Urinary bladder (tissue), 4 donors: Measurements from ENCODE around the gene DIRAS2. TPM values are rescaled to one million over a fixed set of nuclear protein-coding genes. Genes with fewer than 3 reads are reported as not detected.

Experiments
- DNase-seq: peaks from one replicate; pipeline ENCODE4 v3.0.0-alpha.2; 2015; ENCODE audit errors: extremely low spot score
- H3K27ac ChIP-seq: one replicate; pipeline ENCODE4 v1.5.1; 2013; ENCODE audit warnings: low read depth, mild to moderate bottlenecking, moderate library complexity
- H3K36me3 ChIP-seq: one replicate; pipeline ENCODE4 v1.6.1; 2013; ENCODE audit warnings: mild to moderate bottlenecking, moderate library complexity; ENCODE audit not compliant: insufficient read depth
- H3K4me1 ChIP-seq: one replicate; pipeline ENCODE4 v1.6.1; 2013; ENCODE audit warnings: mild to moderate bottlenecking, moderate library complexity; ENCODE audit not compliant: insufficient read depth
- H3K4me3 ChIP-seq: one replicate; pipeline ENCODE4 v1.5.1; 2013; ENCODE audit warnings: low read depth, low read length
- WGBS: extraction: QIAGEN DNeasy Blood & Tissue Kit; methylation state at CpG from one replicate; pipeline ENCODE4 v1.1.7; 2013; 5-methylcytosine and 5-hydroxymethylcytosine counted together
- polyA plus RNA-seq: library from polyadenylated mRNA; stranded (reverse); fragments of 200-250 nt; gene quantifications from one replicate; pipeline ENCODE4 v1.2.3, GENCODE V29; 2013
- total RNA-seq: library from RNA; depleted of rRNA; stranded (reverse); fragments of >200 nt; gene quantifications from one replicate; pipeline ENCODE4 v1.2.3, GENCODE V29; 2014
- donor health status: healthy with polysubstance abuse.
- donor health status: healthy.

The DIRAS2 gene
- total and polyA plus RNA-seq, 2 donors, result 0.05 to 2.2 TPM

GRCh38 chr9:90598191-90598590, 44.4 kb downstream of the DIRAS2 start:
- WGBS, result 89% methylated on average over 5 of the region's 5 CpGs
- no peak for DNase-seq
- Histone ChIP-seq H3K36me3 (no peaks in the 10 kb centered on the region), H3K4me3 (no peak overlapping the region), H3K27ac (no peak overlapping the region), H3K4me1 (no peaks in the 10 kb centered on the region)

- no peaks in the 10 kb centered on the region for H3K4me1 ChIP-seq
- no peak overlapping the region for H3K27ac ChIP-seq
Observed at GRCh38 chr9:90593646-90594045, 49.0 kb downstream of the DIRAS2 start.

GRCh38 chr9:90580576-90580975, 62.0 kb downstream of the DIRAS2 start:
- 61% methylated on average over 2 of the region's 2 CpGs for WGBS
- no peak overlapping the region for H3K4me3 ChIP-seq
- H3K4me1 ChIP-seq, result no peaks in the 10 kb centered on the region
- no peak for DNase-seq
- no peak overlapping the region for H3K27ac ChIP-seq
- no peaks in the 10 kb centered on the region for H3K36me3 ChIP-seq

More at GRCh38 chr9:90593646-90594045, 49.0 kb downstream of the DIRAS2 start:
- WGBS, result 69% methylated on average over 2 of the region's 2 CpGs
- H3K36me3 ChIP-seq, result no peaks in the 10 kb centered on the region
- H3K4me3 ChIP-seq, result no peak overlapping the region
- DNase-seq, result no peak

- no peak for DNase-seq
- 87% methylated on average over 2 of the region's 2 CpGs for WGBS
- Histone ChIP-seq H3K36me3 (no peaks in the 10 kb centered on the region), H3K27ac (no peak overlapping the region), H3K4me1 (no peaks in the 10 kb centered on the region), H3K4me3 (no peak overlapping the region)
Observed at GRCh38 chr9:90579181-90579580, 63.4 kb downstream of the DIRAS2 start.

- Histone ChIP-seq H3K4me1 (no peaks in the 10 kb centered on the region), H3K4me3 (no peak overlapping the region), H3K36me3 (no peaks in the 10 kb centered on the region), H3K27ac (no peak overlapping the region)
- DNase-seq, result no peak
- 62% methylated on average over 3 of the region's 3 CpGs for WGBS
Observed at GRCh38 chr9:90578126-90578815, 64.4 kb downstream of the DIRAS2 start.

- no peaks in the 10 kb centered on the region for H3K36me3 ChIP-seq
- no peak for DNase-seq
- WGBS, result 47% methylated on average over 1 of the region's 1 CpG
- H3K4me1 ChIP-seq, result no peaks in the 10 kb centered on the region
- H3K4me3 ChIP-seq, result no peak overlapping the region
- H3K27ac ChIP-seq, result no peak overlapping the region
Observed at GRCh38 chr9:90569511-90569910, 73.1 kb downstream of the DIRAS2 start.

- DNase-seq, result no peak
- Histone ChIP-seq H3K36me3 (no peaks in the 10 kb centered on the region), H3K27ac (no peak overlapping the region), H3K4me3 (no peak overlapping the region), H3K4me1 (no peaks in the 10 kb centered on the region)
- whole genome bisulfite sequencing, result 73% methylated on average over 3 of the region's 3 CpGs
Observed at GRCh38 chr9:90568667-90569066, 74.0 kb downstream of the DIRAS2 start.

- WGBS, result 82% methylated on average over 4 of the region's 4 CpGs
- DNase-seq, result no peak
Observed at GRCh38 chr9:90562229-90562628, 80.4 kb downstream of the DIRAS2 start.

More at GRCh38 chr9:90562229-90562628, 80.4 kb downstream of the DIRAS2 start:
- no peak overlapping the region for H3K27ac ChIP-seq
- no peaks in the 10 kb centered on the region for H3K4me1 ChIP-seq
- H3K36me3 ChIP-seq, result no peaks in the 10 kb centered on the region
- no peak overlapping the region for H3K4me3 ChIP-seq

Other genes starting within 250 kb of the DIRAS2 start
- gene SYK, start 159.0 kb upstream of the DIRAS2 start, total RNA-seq, result 12.1 TPM
- 5.7 TPM for gene SYK, start 159.0 kb upstream of the DIRAS2 start, polyA plus RNA-seq